GM23248 (cell line): ENCODE measurements around the gene GPC1.

Experiments
- EZH2 ChIP-seq: fragments of 200-600 bp; sonication (generic); IDR thresholded peaks from 2 replicates; pipeline ENCODE4 v1.6.1; 2018; ENCODE audit warnings: antibody characterized with exemption, mild to moderate bottlenecking; ENCODE audit not compliant: insufficient read depth, poor library complexity, severe bottlenecking
- EZH2phosphoT487 ChIP-seq: fragments of 200-600 bp; sonication (generic); IDR thresholded peaks from 2 replicates; pipeline ENCODE4 v1.6.1; 2018; ENCODE audit warnings: antibody characterized with exemption, moderate library complexity, mild to moderate bottlenecking, low read depth; ENCODE audit not compliant: insufficient read depth

DNA sequence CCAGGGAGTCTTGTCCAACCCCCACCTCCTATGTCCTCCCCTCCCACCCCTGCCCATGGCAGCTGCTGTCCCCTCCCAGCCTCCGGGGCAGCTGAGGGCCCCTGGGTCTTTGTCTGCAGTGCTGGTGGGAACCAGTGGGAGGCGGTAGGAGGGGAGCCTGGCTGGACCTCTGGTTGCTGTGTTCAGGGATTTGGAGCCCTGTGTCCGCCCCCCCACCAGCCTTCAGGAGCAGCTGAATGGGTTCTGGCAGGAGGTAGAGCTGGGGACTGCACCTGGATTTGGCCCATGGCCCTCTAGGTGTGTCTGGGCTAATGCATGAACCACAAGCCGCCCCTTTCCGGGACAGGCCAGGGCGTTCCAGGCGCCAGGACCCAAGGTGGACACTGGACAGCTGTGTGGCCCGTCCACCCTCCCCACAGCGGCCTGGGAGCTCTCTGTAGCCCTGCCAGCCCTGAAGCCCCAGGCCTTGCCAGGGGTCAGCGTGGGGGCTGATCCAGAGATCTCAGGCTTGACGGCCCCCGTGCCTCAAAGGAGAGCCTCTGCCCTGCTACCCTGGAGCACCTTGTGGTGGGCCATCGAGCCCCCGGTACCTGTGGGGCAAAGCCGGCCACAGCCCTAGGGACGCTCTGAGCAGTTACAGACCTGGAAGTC, 25.4 kb downstream of the GPC1 start:
- no peak for TF ChIP-seq EZH2
- no peak for TF ChIP-seq EZH2phosphoT487
